ENCODE measurements around the gene FBXO21. TPM values are rescaled to one million over a fixed set of nuclear protein-coding genes. Genes with fewer than 3 reads are reported as not detected.
A peak's percentile ranks its signal among the peaks of the same experiment; 100 is the strongest.

FBXO21 gene
- total and polyA plus RNA-seq, 9 donors = 47.8 to 287 (median 116) TPM

DNA sequence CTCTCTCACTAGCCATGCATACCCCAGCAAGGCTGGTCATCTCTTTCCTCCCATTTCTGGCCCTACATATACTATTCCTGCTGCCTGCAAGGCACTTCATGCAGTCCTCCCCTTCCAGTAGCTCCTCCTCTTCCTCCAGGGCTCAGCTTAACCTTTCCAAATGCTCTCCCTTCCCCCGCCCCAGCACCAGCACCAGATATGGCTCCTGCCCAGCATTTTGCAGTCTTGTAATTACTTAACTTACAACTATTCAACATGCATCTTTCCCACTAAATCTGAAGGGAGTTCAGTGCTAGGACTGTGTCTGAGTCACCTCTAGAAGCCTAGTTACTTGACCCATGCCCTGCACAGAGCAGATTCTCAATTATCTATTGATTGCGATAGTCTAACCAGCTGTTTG lies 1.8 kb upstream of the FBXO21 start:
- Histone ChIP-seq H3K36me3 (no peaks in the 10 kb centered on the region), H3K4me1 (ENCODE audit: insufficient read depth) (peaks cover 3% of the 10 kb centered on the region), H3K9me3 (no peaks in the 10 kb centered on the region), H3K27ac (no peak overlapping the region), H3K4me3 (no peak overlapping the region), H3K27me3 (no peaks in the 10 kb centered on the region)
- DNase-seq = peak; percentile 30 to 42 (median 31)
- intact Hi-C loops (cut with DNase I) = no loop called here
- WGBS, 3 donors = 62 to 86% (median 64%) methylated on average over 2 of the region's 2 CpGs
- TF ChIP-seq POLR2A (IDR thresholded peaks at IDR 0.05) (no peak), EP300 (IDR thresholded peaks at IDR 0.05) (no peak)
- TF ChIP-seq, protein P1, sequence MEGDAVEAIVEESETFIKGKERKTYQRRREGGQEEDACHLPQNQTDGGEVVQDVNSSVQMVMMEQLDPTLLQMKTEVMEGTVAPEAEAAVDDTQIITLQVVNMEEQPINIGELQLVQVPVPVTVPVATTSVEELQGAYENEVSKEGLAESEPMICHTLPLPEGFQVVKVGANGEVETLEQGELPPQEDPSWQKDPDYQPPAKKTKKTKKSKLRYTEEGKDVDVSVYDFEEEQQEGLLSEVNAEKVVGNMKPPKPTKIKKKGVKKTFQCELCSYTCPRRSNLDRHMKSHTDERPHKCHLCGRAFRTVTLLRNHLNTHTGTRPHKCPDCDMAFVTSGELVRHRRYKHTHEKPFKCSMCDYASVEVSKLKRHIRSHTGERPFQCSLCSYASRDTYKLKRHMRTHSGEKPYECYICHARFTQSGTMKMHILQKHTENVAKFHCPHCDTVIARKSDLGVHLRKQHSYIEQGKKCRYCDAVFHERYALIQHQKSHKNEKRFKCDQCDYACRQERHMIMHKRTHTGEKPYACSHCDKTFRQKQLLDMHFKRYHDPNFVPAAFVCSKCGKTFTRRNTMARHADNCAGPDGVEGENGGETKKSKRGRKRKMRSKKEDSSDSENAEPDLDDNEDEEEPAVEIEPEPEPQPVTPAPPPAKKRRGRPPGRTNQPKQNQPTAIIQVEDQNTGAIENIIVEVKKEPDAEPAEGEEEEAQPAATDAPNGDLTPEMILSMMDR (IDR thresholded peaks at IDR 0.05) = no peak

DNA sequence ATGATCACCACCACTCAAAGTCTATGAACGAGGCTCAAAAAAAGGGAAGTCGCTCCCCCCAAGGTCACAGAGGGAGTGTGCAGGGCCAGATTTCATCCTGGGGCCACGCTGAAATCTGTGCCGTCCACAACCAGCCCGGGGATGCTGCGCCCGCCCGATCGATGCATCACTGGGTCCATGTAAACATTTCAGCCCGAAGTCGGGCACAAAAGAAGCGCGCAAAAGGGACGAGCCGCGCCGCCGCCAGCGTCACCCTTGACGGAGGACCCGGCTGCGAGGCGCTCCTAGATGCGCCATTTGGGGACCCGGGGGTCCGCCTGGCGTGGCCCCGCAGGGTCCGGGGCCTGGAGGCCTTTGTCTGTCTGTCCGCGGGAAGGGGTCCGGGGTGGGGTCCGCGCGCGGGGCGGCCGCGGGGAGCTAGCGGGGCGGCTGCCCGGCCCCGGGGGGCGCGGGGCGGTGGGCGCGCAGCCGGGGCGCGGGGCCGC lies 503 bp downstream of the FBXO21 start:
- TF ChIP-seq, protein P1 (IDR thresholded peaks at IDR 0.05) = no peak
- no peak for TF ChIP-seq POLR2A (IDR thresholded peaks at IDR 0.05)
- TF ChIP-seq EP300 (IDR thresholded peaks at IDR 0.05) = no peak
- peak; percentile 33 to 67 (median 44) for DNase-seq
- Histone ChIP-seq H3K4me3 (peak overlapping the region; percentile 68), H3K36me3 (no peaks in the 10 kb centered on the region), H3K27me3 (no peaks in the 10 kb centered on the region), H3K4me1 (ENCODE audit: insufficient read depth) (peaks cover 3% of the 10 kb centered on the region), H3K27ac (peak overlapping the region; percentile 73 to 78), H3K9me3 (no peaks in the 10 kb centered on the region)
- intact Hi-C loops (cut with DNase I) = no loop called here
- whole genome bisulfite sequencing, 3 donors = 1% methylated on average over 29 to 52 of the region's 52 CpGs

DNA sequence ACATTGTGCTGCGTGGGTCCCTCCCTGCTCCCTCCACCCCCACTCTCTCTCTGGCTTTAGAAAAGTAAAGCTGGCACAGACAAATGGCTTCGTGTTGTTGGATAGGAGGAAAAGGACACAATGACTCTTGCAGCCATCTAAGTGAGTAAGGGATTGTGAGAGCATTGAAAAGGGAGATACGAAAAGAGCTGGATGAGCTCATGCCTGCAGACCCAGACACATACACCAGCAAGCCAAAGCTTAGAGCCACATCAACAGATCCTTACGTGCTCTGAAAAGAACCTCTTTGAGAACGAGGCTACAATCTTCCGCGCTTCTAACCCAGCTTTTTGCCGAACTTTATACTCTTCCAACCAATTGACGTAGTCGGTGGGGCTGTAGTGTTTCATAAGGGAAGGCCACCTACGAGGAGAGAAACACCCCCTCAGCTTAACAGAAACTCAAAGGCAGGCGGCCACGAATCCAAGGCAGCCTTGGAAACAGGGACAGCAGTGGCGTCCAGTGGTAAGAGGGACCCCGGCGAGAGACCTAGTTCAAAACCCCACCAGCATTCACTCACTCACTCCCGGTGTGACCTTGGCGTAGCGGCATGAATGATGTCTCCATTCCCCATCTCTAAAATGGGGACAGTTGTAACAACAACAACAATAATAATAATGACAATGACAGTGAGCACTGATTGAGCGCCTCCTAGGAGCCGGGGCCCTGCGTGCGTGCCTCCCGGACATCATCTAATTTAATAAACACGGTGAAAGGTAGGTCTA lies 1.1 kb downstream of the FBXO21 start:
- TF ChIP-seq POLR2A (IDR thresholded peaks at IDR 0.05) (peak; percentile 3), EP300 (IDR thresholded peaks at IDR 0.05) (no peak)
- TF ChIP-seq, protein P1 (IDR thresholded peaks at IDR 0.05) = peak in 1 of 3 donors; percentile 13
- H3K36me3 ChIP-seq = no peaks in the 10 kb centered on the region
- DNase-seq = peak; percentile 37 to 65 (median 52)
- H3K9me3 ChIP-seq = no peaks in the 10 kb centered on the region
- peak overlapping the region; percentile 68 for H3K4me3 ChIP-seq
- H3K27me3 ChIP-seq = no peaks in the 10 kb centered on the region
- H3K27ac ChIP-seq = peak overlapping the region; percentile 73 to 78
- intact Hi-C loops (cut with DNase I) = no loop called here
- peaks cover 3% of the 10 kb centered on the region for H3K4me1 ChIP-seq (ENCODE audit: insufficient read depth)
- WGBS, 3 donors = 1 to 6% (median 2%) methylated on average over 25 of the region's 25 CpGs

DNA sequence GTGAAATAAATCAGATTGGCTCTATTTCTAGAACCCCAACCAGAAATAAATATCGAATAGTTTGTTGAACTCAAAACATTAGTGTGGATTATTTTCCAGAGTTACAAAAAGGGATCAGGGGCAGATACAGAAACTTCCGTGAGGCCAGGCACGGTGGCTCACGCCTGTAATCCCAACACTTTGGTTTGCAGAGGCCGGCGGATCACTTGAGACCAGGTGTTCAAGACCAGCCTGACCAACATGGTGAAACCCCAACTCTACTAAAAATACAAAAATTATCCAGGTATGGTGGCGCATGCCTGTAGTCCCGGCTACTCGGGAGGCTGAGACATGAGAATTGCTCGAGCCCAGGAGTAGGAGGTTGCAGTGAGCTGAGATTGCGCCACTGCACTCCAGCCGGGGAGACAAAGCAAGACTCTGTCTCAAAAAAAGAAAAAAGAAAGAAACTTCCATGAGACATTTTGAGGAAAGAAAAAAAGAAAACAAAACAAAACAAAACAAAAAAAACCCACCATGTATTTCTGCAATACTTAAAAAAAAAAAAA lies 2.1 kb downstream of the FBXO21 start:
- H3K36me3 ChIP-seq = no peaks in the 10 kb centered on the region
- no peaks in the 10 kb centered on the region for H3K9me3 ChIP-seq
- peak overlapping the region in 1 of 2 donors; percentile 5 for H3K27ac ChIP-seq
- DNase-seq = peak in 1 of 5 donors; percentile 47
- peaks cover 3% of the 10 kb centered on the region for H3K4me1 ChIP-seq (ENCODE audit: insufficient read depth)
- H3K4me3 ChIP-seq = peak overlapping the region; percentile 68
- TF ChIP-seq EP300 (IDR thresholded peaks at IDR 0.05) (no peak), POLR2A (IDR thresholded peaks at IDR 0.05) (no peak)
- TF ChIP-seq, protein P1 (IDR thresholded peaks at IDR 0.05) = no peak
- no peaks in the 10 kb centered on the region for H3K27me3 ChIP-seq
- 37 to 52% (median 40%) methylated on average over 12 of the region's 12 CpGs for WGBS, 3 donors
- intact Hi-C loops (cut with DNase I) = no loop called here
